HepG2 (cell line): Measurements from ENCODE around the gene SLC2A11. TPM values are rescaled to one million over a fixed set of nuclear protein-coding genes. Genes with fewer than 3 reads are reported as not detected.

Experiments used
- ARHGAP35 ChIP-seq: sonication (generic); formaldehyde crosslinking; IDR thresholded peaks from 2 replicates; pipeline ENCODE4 v1.9.0; 2022; ENCODE audit warnings: mild to moderate bottlenecking, inconsistent platforms, moderate library complexity, missing genetic modification reagents, borderline replicate concordance
- ATF2 ChIP-seq: sonication (generic); formaldehyde crosslinking; IDR thresholded peaks from 2 replicates; pipeline ENCODE4 v1.4.0; 2020; ENCODE audit warnings: missing genetic modification reagents
- DMTF1 ChIP-seq: sonication (generic); formaldehyde crosslinking; IDR thresholded peaks from 2 replicates; pipeline ENCODE4 v1.4.0; 2020; ENCODE audit warnings: mild to moderate bottlenecking, missing genetic modification reagents
- ELF3 ChIP-seq: IDR thresholded peaks from 2 replicates; pipeline ENCODE4 v1.6.1; 2016; ENCODE audit warnings: missing genetic modification reagents, missing compliant biosample characterization
- FOXK2 ChIP-seq: fragments of 450-650 bp; IDR thresholded peaks from 2 replicates; pipeline ENCODE4 v1.6.1; 2016
- IKZF1 ChIP-seq: fragments of 450-650 bp; IDR thresholded peaks from 2 replicates; pipeline ENCODE4 v1.7.1; 2016
- KDM4B ChIP-seq: sonication (generic); formaldehyde crosslinking; IDR thresholded peaks from 2 replicates; pipeline ENCODE4 v1.4.0; 2020; ENCODE audit warnings: missing genetic modification reagents
- NFKB2 ChIP-seq: sonication (generic); formaldehyde crosslinking; IDR thresholded peaks from 2 replicates; pipeline ENCODE4 v1.4.0; 2020; ENCODE audit warnings: missing genetic modification reagents, borderline replicate concordance
- SAFB2 ChIP-seq: sonication (generic); formaldehyde crosslinking; IDR thresholded peaks from 2 replicates; pipeline ENCODE4 v1.5.1; 2020; ENCODE audit warnings: missing genetic modification reagents, low read depth, mild to moderate bottlenecking, borderline replicate concordance
- SNAPC4 ChIP-seq: sonication (generic); formaldehyde crosslinking; IDR thresholded peaks from 2 replicates; pipeline ENCODE4 v1.4.0; 2020; ENCODE audit warnings: mild to moderate bottlenecking, missing genetic modification reagents
- THRA ChIP-seq: sonication (generic); formaldehyde crosslinking; IDR thresholded peaks from 2 replicates; pipeline ENCODE4 v1.4.0; 2020; ENCODE audit warnings: missing genetic modification reagents, borderline replicate concordance
- ZNF160 ChIP-seq: sonication (generic); formaldehyde crosslinking; IDR thresholded peaks from 2 replicates; pipeline ENCODE4 v1.8.0; 2022; ENCODE audit warnings: mild to moderate bottlenecking, inconsistent platforms, missing genetic modification reagents
- ZNF253 ChIP-seq: sonication (generic); formaldehyde crosslinking; IDR thresholded peaks from 2 replicates; pipeline ENCODE4 v1.8.0; 2022; ENCODE audit warnings: mild to moderate bottlenecking, missing genetic modification reagents, borderline replicate concordance
- ZNF558 ChIP-seq: sonication (generic); formaldehyde crosslinking; IDR thresholded peaks from 2 replicates; pipeline ENCODE4 v1.9.0; 2022; ENCODE audit warnings: mild to moderate bottlenecking, missing genetic modification reagents, borderline replicate concordance
- ZNF615 ChIP-seq: sonication (generic); formaldehyde crosslinking; IDR thresholded peaks from 2 replicates; pipeline ENCODE4 v1.5.0; 2020; ENCODE audit warnings: mild to moderate bottlenecking, missing genetic modification reagents, borderline replicate concordance
- ZNF724P ChIP-seq: sonication (generic); formaldehyde crosslinking; IDR thresholded peaks from 2 replicates; pipeline ENCODE4 v1.8.0; 2022; ENCODE audit warnings: missing genetic modification reagents, borderline replicate concordance
- ZNF768 ChIP-seq: sonication (generic); formaldehyde crosslinking; IDR thresholded peaks from 2 replicates; pipeline ENCODE4 v1.4.0; 2020; ENCODE audit warnings: missing genetic modification reagents
- ZNF781 ChIP-seq: sonication (generic); formaldehyde crosslinking; IDR thresholded peaks from 2 replicates; pipeline ENCODE4 v1.5.1; 2020; ENCODE audit warnings: borderline replicate concordance, mild to moderate bottlenecking, missing genetic modification reagents; ENCODE audit errors: not compliant biosample characterization
- polyA plus RNA-seq, 8 experiments: library from polyadenylated mRNA; depleted of rRNA in 3 of 8; stranded (reverse) in 7 of 8; unstranded in 1 of 8; fragments of >200 nt; fragmentation: Illumina TruSeq in 4 of 8; extraction: Trizol in 4 of 8; gene quantifications; 2 replicates each; pipeline versions ENCODE4 v1.2.1 to v1.2.3, GENCODE V29; 2011 to 2016; ENCODE audit warnings: low read depth in 4 of 8, missing spikeins in 1 of 8, mixed read lengths in 1 of 8; ENCODE audit not compliant: insufficient read depth in 1 of 8
- total RNA-seq, 5 experiments: library from RNA; depleted of rRNA; stranded (reverse); fragments of >200 nt; fragmentation: Illumina TruSeq; extraction: Trizol; gene quantifications; 2 replicates each; pipeline ENCODE4 v1.2.3, GENCODE V29; 2016; ENCODE audit warnings: low read depth in 1 of 5

SLC2A11 gene
- total and polyA plus RNA-seq, 2 of the 13 experiments (the other 11 are each of a cell fraction or from before 2014, with no cell fraction given): 15.2 to 15.4 TPM

- TF ChIP-seq THRA (peak; percentile 47; the same call in 1 of the 2 replicates), ZNF781 (CRISPR knock-in tag) (no peak), ZNF160 (CRISPR knock-in tag) (no peak), DMTF1 (no peak), NFKB2 (CRISPR knock-in tag) (no peak), ARHGAP35 (CRISPR knock-in tag) (no peak), ATF2 (no peak), SNAPC4 (no peak), IKZF1 (no peak), ZNF558 (no peak), ZNF615 (no peak), KDM4B (CRISPR knock-in tag) (peak; percentile 65; the same call in 1 of the 2 replicates), ZNF724P (CRISPR knock-in tag) (0 out of 2 replicates have a peak, but pooled peaks have one; percentile 80), ZNF253 (CRISPR knock-in tag) (no peak), FOXK2 (no peak), ZNF768 (CRISPR knock-in tag) (peak; percentile 89), ELF3 (CRISPR knock-in tag) (peak; percentile 46), SAFB2 (no peak; the same call in 1 of the 2 replicates)
These were observed 8.4 kb upstream of the SLC2A11 start (continued) for GRCh38 chr22:23849009-23850006.
